Endothelial cell (in vitro differentiated cells): ENCODE measurements around the gene USP9X. TPM values are rescaled to one million over a fixed set of nuclear protein-coding genes. Genes with fewer than 3 reads are reported as not detected.
"Not testable (repeated sequence)": the region's sequence is repeated elsewhere in the genome, so short reads cannot be mapped to it uniquely, and the experiment has no call there.

Experiments used
- DNase-seq: peaks from one replicate; pipeline ENCODE4 v3.0.0; 2021; ENCODE audit warnings: low spot score
- H3K27ac Mint-ChIP-seq: one replicate; pipeline ENCODE4 v1.8.0; 2021; ENCODE audit warnings: mixed read lengths, inconsistent platforms; ENCODE audit not compliant: unreplicated experiment
- H3K27me3 Mint-ChIP-seq: one replicate; pipeline ENCODE4 v1.8.0; 2021; ENCODE audit warnings: mild to moderate bottlenecking, moderate library complexity, mixed read lengths, inconsistent platforms; ENCODE audit not compliant: unreplicated experiment
- H3K36me3 Mint-ChIP-seq: one replicate; pipeline ENCODE4 v1.8.0; 2021; ENCODE audit warnings: mild to moderate bottlenecking, low read depth, mixed read lengths, inconsistent platforms; ENCODE audit not compliant: unreplicated experiment
- H3K4me1 Mint-ChIP-seq: one replicate; pipeline ENCODE4 v1.8.0; 2021; ENCODE audit warnings: mild to moderate bottlenecking, mixed read lengths, inconsistent platforms; ENCODE audit not compliant: unreplicated experiment
- H3K4me3 Mint-ChIP-seq: one replicate; pipeline ENCODE4 v1.8.0; 2021; ENCODE audit warnings: mild to moderate bottlenecking, mixed read lengths, inconsistent platforms; ENCODE audit not compliant: unreplicated experiment
- H3K9me3 Mint-ChIP-seq: one replicate; pipeline ENCODE4 v1.8.0; 2021; ENCODE audit warnings: mixed read lengths, inconsistent platforms; ENCODE audit not compliant: unreplicated experiment
- CTCF ChIP-seq: fragments of 200-600 bp; sonication (generic); IDR thresholded peaks from one replicate; pipeline ENCODE4 v1.5.0; 2021; ENCODE audit warnings: antibody characterized with exemption; ENCODE audit not compliant: unreplicated experiment
- total RNA-seq: library from RNA; stranded (reverse); fragmentation: NEBNext Ultra II Directional; extraction: Animal tissue kit (Norgen Biotek cat#: 25700); gene quantifications from one replicate; pipeline ENCODE4 v1.2.1, GENCODE V29; 2021; ENCODE audit not compliant: unreplicated experiment

Gene USP9X
- total RNA-seq, 1 donor from 2014 or later, result 72.9 TPM

- H3K4me1 Mint-ChIP-seq, result peaks cover 23% of the 10 kb centered on the region
- no peak overlapping the region for H3K27ac Mint-ChIP-seq
- H3K4me3 Mint-ChIP-seq, result no peak overlapping the region
- no peaks in the 10 kb centered on the region for H3K9me3 Mint-ChIP-seq
- H3K36me3 Mint-ChIP-seq, result no peaks in the 10 kb centered on the region
- H3K27me3 Mint-ChIP-seq, result peaks cover 2% of the 10 kb centered on the region
- no peak for TF ChIP-seq CTCF
- no peak for DNase-seq
These were observed 23.4 kb downstream of the USP9X start for GRCh38 chrX:41108463-41109205.

DNA sequence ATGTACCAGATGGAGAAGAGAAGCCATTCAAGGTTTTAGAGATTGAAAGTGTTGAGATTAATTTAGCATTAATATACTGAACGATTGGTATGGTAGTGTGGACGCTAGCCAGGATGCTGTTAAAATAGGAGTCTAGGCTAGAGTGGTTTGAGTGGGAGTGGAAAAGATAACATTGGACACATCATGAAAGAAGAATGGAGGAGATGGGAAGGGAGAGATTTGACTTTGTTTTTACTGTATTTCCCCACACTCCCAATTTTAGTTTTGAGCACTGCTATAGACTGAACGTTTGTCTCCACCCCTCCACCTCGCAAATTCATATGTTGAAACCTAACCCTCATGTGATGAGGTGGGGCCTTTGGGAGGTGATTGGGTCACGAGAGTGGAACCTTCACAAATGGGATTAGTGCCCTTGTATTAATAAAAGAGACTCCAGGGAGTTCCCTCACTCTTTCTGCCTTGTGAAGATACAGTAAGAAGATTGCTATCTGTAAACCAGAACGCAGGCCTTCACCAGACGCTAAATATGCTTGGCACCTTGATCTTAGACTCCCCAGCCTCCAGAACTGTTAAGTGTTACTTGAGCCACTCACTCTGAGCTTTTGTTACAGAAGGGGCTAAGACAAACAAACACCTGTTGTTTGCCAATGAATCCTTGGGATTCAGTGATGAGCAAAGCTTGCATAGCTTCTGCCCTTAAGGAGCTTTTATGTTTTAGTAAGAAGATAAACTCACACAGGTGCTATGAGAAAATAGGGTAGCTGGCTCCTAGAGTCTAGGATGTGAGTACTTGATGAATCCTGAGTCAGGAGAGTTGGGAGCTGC, 25.8 kb downstream of the USP9X start:
- H3K27me3 Mint-ChIP-seq, result peaks cover 2% of the 10 kb centered on the region
- H3K4me3 Mint-ChIP-seq, result no peak overlapping the region
- DNase-seq, result no peak
- no peaks in the 10 kb centered on the region for H3K9me3 Mint-ChIP-seq
- H3K4me1 Mint-ChIP-seq, result peaks cover 23% of the 10 kb centered on the region
- no peak for TF ChIP-seq CTCF
- H3K36me3 Mint-ChIP-seq, result no peaks in the 10 kb centered on the region
- H3K27ac Mint-ChIP-seq, result no peak overlapping the region

GRCh38 chrX:41115104-41115425, 29.8 kb downstream of the USP9X start:
- DNase-seq, H3K4me1 Mint-ChIP-seq, H3K36me3 Mint-ChIP-seq, H3K4me3 Mint-ChIP-seq, H3K9me3 Mint-ChIP-seq, H3K27me3 Mint-ChIP-seq, H3K27ac Mint-ChIP-seq: not testable (repeated sequence)
- TF ChIP-seq CTCF, result peak; percentile 80

GRCh38 chrX:41116948-41117347, 31.7 kb downstream of the USP9X start:
- no peaks in the 10 kb centered on the region for H3K9me3 Mint-ChIP-seq
- DNase-seq, result no peak
- no peak overlapping the region for H3K27ac Mint-ChIP-seq
- peaks cover 5% of the 10 kb centered on the region for H3K27me3 Mint-ChIP-seq
- no peaks in the 10 kb centered on the region for H3K36me3 Mint-ChIP-seq
- H3K4me3 Mint-ChIP-seq, result no peak overlapping the region
- no peak for TF ChIP-seq CTCF
- H3K4me1 Mint-ChIP-seq, result peaks cover 3% of the 10 kb centered on the region

DNA sequence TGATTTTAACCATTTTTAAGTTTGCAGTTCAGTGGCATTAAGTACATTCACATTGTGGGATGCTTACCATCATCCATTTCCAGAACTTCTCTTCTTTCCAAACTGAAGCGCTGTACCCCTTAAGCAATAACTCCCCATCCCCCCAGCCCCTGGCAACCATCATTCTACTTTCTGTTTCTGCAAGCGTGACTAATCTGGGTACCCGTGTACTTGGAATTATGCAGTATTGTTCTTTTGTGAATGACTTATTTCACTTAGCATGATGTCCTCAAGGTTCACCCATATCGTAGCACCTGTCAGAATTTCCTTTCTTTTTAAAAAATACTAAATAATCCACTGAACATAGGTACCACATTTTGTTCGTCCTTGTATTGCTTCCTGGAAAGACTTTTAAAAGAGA, 32.9 kb downstream of the USP9X start:
- Mint-ChIP-seq H3K36me3 (no peaks in the 10 kb centered on the region), H3K9me3 (no peaks in the 10 kb centered on the region), H3K4me3 (no peak overlapping the region), H3K27ac (no peak overlapping the region), H3K4me1 (peaks cover 3% of the 10 kb centered on the region), H3K27me3 (peaks cover 7% of the 10 kb centered on the region)
- DNase-seq, result no peak
- TF ChIP-seq CTCF, result no peak
